IMR-90 (cell line): ENCODE data around the gene RANBP9. TPM values are rescaled to one million over a fixed set of nuclear protein-coding genes. Genes with fewer than 3 reads are reported as not detected.

ENCODE experiments used
- ATAC-seq: fragments of 200-7000 bp; cut with Tn5 transposase; 2 replicates; pipeline ENCODE4 v1.9.1; 2020; ENCODE audit warnings: low read depth, mild to moderate bottlenecking, moderate library complexity
- BruUV-seq: library from RNA; stranded (reverse); fragments of 400-500 nt; replicated peaks from 2 replicates; lab custom pipeline; 2021; lab: Mats Ljungman, UMichigan
- CTCF ChIA-PET: fragments of 300-600 bp; formaldehyde crosslinking; extraction: SDS; loops from one replicate; lab custom pipeline; 2021; ENCODE audit warnings: antibody characterized with exemption; lab: Yijun Ruan, JAX
- POLR2A ChIA-PET: fragments of 300-600 bp; sonication (Branson Sonifier 250); formaldehyde crosslinking; loops from one replicate; lab custom pipeline; 2022; ENCODE audit warnings: antibody characterized with exemption; ENCODE audit not compliant: unreplicated experiment; lab: Charles Lee
- DNase-seq: peaks from one replicate; pipeline ENCODE4 v3.0.0; 2013
- H2AFZ ChIP-seq: replicated peaks from 2 replicates; pipeline ENCODE3; 2013; ENCODE audit warnings: low read length, mild to moderate bottlenecking; ENCODE audit not compliant: poor library complexity
- H2AK5ac ChIP-seq: 2 replicates; pipeline ENCODE4 v1.6.1; 2013; ENCODE audit warnings: low read depth, low read length, inconsistent platforms
- H2AK9ac ChIP-seq: replicated peaks from 2 replicates; pipeline ENCODE3; 2013; ENCODE audit warnings: mild to moderate bottlenecking, low read depth, low read length, moderate library complexity; ENCODE audit not compliant: poor library complexity
- H2BK120ac ChIP-seq: 2 replicates; pipeline ENCODE4 v1.6.1; 2013; ENCODE audit warnings: low read depth, low read length, inconsistent platforms
- H2BK15ac ChIP-seq: 3 replicates; pipeline ENCODE4 v1.6.1; 2013; ENCODE audit warnings: low read depth, low read length, inconsistent platforms
- H2BK20ac ChIP-seq: 2 replicates; pipeline ENCODE4 v1.6.1; 2013; ENCODE audit warnings: low read depth, mild to moderate bottlenecking, inconsistent platforms, low read length, moderate library complexity
- H2BK5ac ChIP-seq: 2 replicates; pipeline ENCODE4 v1.6.1; 2013; ENCODE audit warnings: mild to moderate bottlenecking, low read depth, low read length, inconsistent platforms; ENCODE audit not compliant: poor library complexity, severe bottlenecking
- H3K14ac ChIP-seq: replicated peaks from 2 replicates; pipeline ENCODE4 v1.6.1; 2013; ENCODE audit warnings: low read depth, low read length, inconsistent platforms
- H3K18ac ChIP-seq: 2 replicates; pipeline ENCODE4 v1.6.1; 2013; ENCODE audit warnings: low read depth, low read length, control low read depth
- H3K23ac ChIP-seq: 2 replicates; pipeline ENCODE4 v1.6.1; 2013; ENCODE audit warnings: low read depth, low read length, inconsistent platforms
- H3K27ac ChIP-seq: 2 replicates; pipeline ENCODE4 v1.5.1; 2013; ENCODE audit warnings: mild to moderate bottlenecking, control low read depth, low read length; ENCODE audit not compliant: insufficient read depth
- H3K27me3 ChIP-seq: 2 replicates; pipeline ENCODE4 v1.6.1; 2013; ENCODE audit warnings: low read length; ENCODE audit not compliant: control insufficient read depth, insufficient read depth
- H3K36me3 ChIP-seq: 2 replicates; pipeline ENCODE4 v1.6.1; 2013; ENCODE audit warnings: low read length, mixed read lengths; ENCODE audit not compliant: control insufficient read depth, insufficient read depth
- H3K4ac ChIP-seq: 2 replicates; pipeline ENCODE4 v1.6.1; 2013; ENCODE audit warnings: low read depth, low read length, inconsistent platforms
- H3K4me1 ChIP-seq: 2 replicates; pipeline ENCODE4 v1.6.1; 2013; ENCODE audit warnings: low read length, mixed read lengths; ENCODE audit not compliant: control insufficient read depth, insufficient read depth
- H3K4me2 ChIP-seq: 2 replicates; pipeline ENCODE4 v1.6.1; 2013; ENCODE audit warnings: low read depth, mild to moderate bottlenecking, control low read depth, low read length, moderate library complexity
- H3K4me3 ChIP-seq: 2 replicates; pipeline ENCODE4 v1.5.1; 2013; ENCODE audit warnings: low read depth, mild to moderate bottlenecking, control low read depth, low read length, moderate library complexity; ENCODE audit not compliant: insufficient read depth
- H3K56ac ChIP-seq: 2 replicates; pipeline ENCODE4 v1.6.1; 2013; ENCODE audit warnings: low read length, inconsistent platforms; ENCODE audit not compliant: insufficient read depth; ENCODE audit errors: extremely low read depth
- H3K79me1 ChIP-seq, 2 experiments: 2 replicates each; pipeline ENCODE4 v1.6.1; 2013; ENCODE audit warnings: low read length in 2 of 2, inconsistent platforms in 1 of 2, low read depth in 1 of 2
- H3K9ac ChIP-seq: 2 replicates; pipeline ENCODE4 v1.6.1; 2013; ENCODE audit warnings: low read depth, low read length, control low read depth
- H3K9me1 ChIP-seq: 2 replicates; pipeline ENCODE4 v1.6.1; 2013; ENCODE audit warnings: low read length, inconsistent platforms; ENCODE audit not compliant: insufficient read depth
- H3K9me3 ChIP-seq: 2 replicates; pipeline ENCODE4 v1.6.1; 2013; ENCODE audit warnings: low read length; ENCODE audit not compliant: control insufficient read depth, insufficient read depth
- H4K20me1 ChIP-seq: 2 replicates; pipeline ENCODE4 v1.6.1; 2013; ENCODE audit warnings: low read length, inconsistent platforms; ENCODE audit not compliant: insufficient read depth
- H4K5ac ChIP-seq: 2 replicates; pipeline ENCODE4 v1.6.1; 2013; ENCODE audit warnings: mild to moderate bottlenecking, low read depth, low read length, control low read depth
- H4K8ac ChIP-seq, 2 experiments: 2 replicates each; pipeline ENCODE4 v1.6.1; 2013; ENCODE audit warnings: low read depth in 2 of 2, low read length in 2 of 2, control low read depth in 1 of 2, inconsistent platforms in 1 of 2
- H4K91ac ChIP-seq: 2 replicates; pipeline ENCODE4 v1.6.1; 2013; ENCODE audit warnings: low read depth, low read length, inconsistent platforms; ENCODE audit not compliant: insufficient read depth
- BHLHE40 ChIP-seq: fragments of 150-350 bp; IDR thresholded peaks from 2 replicates; pipeline ENCODE4 v1.6.1; 2016; ENCODE audit warnings: mild to moderate bottlenecking, low read depth, low read length
- CEBPB ChIP-seq: IDR thresholded peaks from 2 replicates; pipeline ENCODE4 v1.6.1; 2012; ENCODE audit warnings: low read depth, low read length, improper control_type of control experiment
- CHD1 ChIP-seq: IDR thresholded peaks from 2 replicates; pipeline ENCODE4 v1.6.1; 2012; ENCODE audit warnings: low read depth, low read length, improper control_type of control experiment
- MAFK ChIP-seq: IDR thresholded peaks from 2 replicates; pipeline ENCODE4 v1.6.1; 2012; ENCODE audit warnings: low read depth, low read length, improper control_type of control experiment
- MAZ ChIP-seq: IDR thresholded peaks from 2 replicates; pipeline ENCODE4 v1.6.1; 2012; ENCODE audit warnings: low read depth, mild to moderate bottlenecking, low read length, improper control_type of control experiment, moderate library complexity, borderline replicate concordance
- POLR2A ChIP-seq: IDR thresholded peaks from 2 replicates; pipeline ENCODE4 v1.6.1; 2012; ENCODE audit warnings: mild to moderate bottlenecking, low read depth, low read length
- RAD21 ChIP-seq: IDR thresholded peaks from 2 replicates; pipeline ENCODE4 v1.6.1; 2012; ENCODE audit warnings: low read length, improper control_type of control experiment
- RFX5 ChIP-seq: IDR thresholded peaks from 2 replicates; pipeline ENCODE4 v1.8.0; 2012; ENCODE audit warnings: low read depth, mild to moderate bottlenecking, low read length, moderate library complexity
- SMC3 ChIP-seq: fragments of 150-350 bp; IDR thresholded peaks from 2 replicates; pipeline ENCODE4 v1.6.1; 2016; ENCODE audit warnings: low read depth, mild to moderate bottlenecking, antibody characterized with exemption, low read length, moderate library complexity
- USF2 ChIP-seq: fragments of 150-350 bp; IDR thresholded peaks from 2 replicates; pipeline ENCODE4 v1.6.1; 2017; ENCODE audit warnings: mild to moderate bottlenecking, antibody characterized with exemption, low read length, low read depth
- whole genome bisulfite sequencing, 2 experiments: methylation state at CpG; one replicate each; pipeline versions ENCODE4 v1.1.5 to v1.1.7; 2013; ENCODE audit warnings: missing lambda C conversion rate in 2 of 2; ENCODE audit not compliant: insufficient read length in 1 of 2; ENCODE audit errors: extremely low coverage in 2 of 2; 5-methylcytosine and 5-hydroxymethylcytosine counted together
- dilution Hi-C: fragments of 300-500 bp; cut with HindIII; formaldehyde crosslinking; loops from one replicate; pipeline ENCODE4 v1.14.3; 2018; ENCODE audit warnings: low sequenced_read_pairs; ENCODE audit not compliant: unreplicated experiment
- in situ Hi-C: fragments of 300-500 bp; cut with MboI; formaldehyde crosslinking; loops from 3 replicates; pipeline ENCODE4 v1.14.3; 2019; ENCODE audit warnings: low sequenced_read_pairs, inconsistent platforms, mixed read lengths
- intact Hi-C: fragments of 100-400 bp; cut with micrococcal nuclease; formaldehyde crosslinking; loops from 2 replicates; pipeline ENCODE4 v1.10.0; 2022
- polyA plus RNA-seq, 3 experiments: library from polyadenylated mRNA; depleted of rRNA; stranded (reverse); fragments of >200 nt; gene quantifications; 2 replicates each; pipeline ENCODE4 v1.2.3, GENCODE V29; 2012; ENCODE audit warnings: low replicate concordance in 1 of 3
- total RNA-seq: library from RNA; depleted of rRNA; stranded (reverse); fragments of >200 nt; gene quantifications from 2 replicates; pipeline ENCODE4 v1.2.3, GENCODE V29; 2012
- TF ChIP-seq, protein P1 (sequence below): fragments of 150-350 bp; IDR thresholded peaks from 2 replicates; pipeline ENCODE4 v1.6.1; 2016; ENCODE audit warnings: low read depth, mild to moderate bottlenecking, low read length, moderate library complexity, borderline replicate concordance
- TF ChIP-seq, protein P2 (sequence below): conservative IDR thresholded peaks from 2 replicates; pipeline ENCODE4 v1.5.1; 2012; ENCODE audit warnings: mild to moderate bottlenecking, low read depth, low read length, improper control_type of control experiment

The RANBP9 gene
- total and polyA plus RNA-seq, 2 of the 4 experiments (the other 2 are of a cell fraction): 17.7 to 27.8 TPM

- in situ Hi-C loops (no loop called here), dilution Hi-C loops (no loop called here), intact Hi-C loops (loop anchor here (1.0 to 2.0 kb wide), 3 partner anchors 39 to 239 kb away; partner anchors contain the start of genes GFOD1 and NOL7)
- H3K9ac ChIP-seq: no peak overlapping the region
- H3K4me2 ChIP-seq: peak overlapping the region; percentile 61
- DNase-seq (no peak), ATAC-seq (no peak)
- H2AFZ ChIP-seq: peak overlapping the region; percentile 95
- no peak overlapping the region for H2AK5ac ChIP-seq
- H2BK15ac ChIP-seq: no peak overlapping the region
- H2BK20ac ChIP-seq: no peak overlapping the region
- H2BK5ac ChIP-seq: no peak overlapping the region
- peaks cover 7 to 13% of the 10 kb centered on the region in 2 experiments for H3K79me1 ChIP-seq
- no peak overlapping the region for H3K23ac ChIP-seq
- H3K4me1 ChIP-seq: no peaks in the 10 kb centered on the region; the same call in 1 of the 2 replicates
- TF ChIP-seq RAD21 (no peak; the same call in none of the 2 replicates), USF2 (no peak), CHD1 (no peak), BHLHE40 (no peak), SMC3 (0 out of 2 replicates have a peak, but pooled peaks have one; percentile 22), RFX5 (no peak), MAZ (no peak), MAFK (no peak), POLR2A (no peak), CEBPB (no peak)
- TF ChIP-seq, protein P1, sequence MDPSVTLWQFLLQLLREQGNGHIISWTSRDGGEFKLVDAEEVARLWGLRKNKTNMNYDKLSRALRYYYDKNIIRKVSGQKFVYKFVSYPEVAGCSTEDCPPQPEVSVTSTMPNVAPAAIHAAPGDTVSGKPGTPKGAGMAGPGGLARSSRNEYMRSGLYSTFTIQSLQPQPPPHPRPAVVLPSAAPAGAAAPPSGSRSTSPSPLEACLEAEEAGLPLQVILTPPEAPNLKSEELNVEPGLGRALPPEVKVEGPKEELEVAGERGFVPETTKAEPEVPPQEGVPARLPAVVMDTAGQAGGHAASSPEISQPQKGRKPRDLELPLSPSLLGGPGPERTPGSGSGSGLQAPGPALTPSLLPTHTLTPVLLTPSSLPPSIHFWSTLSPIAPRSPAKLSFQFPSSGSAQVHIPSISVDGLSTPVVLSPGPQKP: no peak
- TF ChIP-seq, protein P2, sequence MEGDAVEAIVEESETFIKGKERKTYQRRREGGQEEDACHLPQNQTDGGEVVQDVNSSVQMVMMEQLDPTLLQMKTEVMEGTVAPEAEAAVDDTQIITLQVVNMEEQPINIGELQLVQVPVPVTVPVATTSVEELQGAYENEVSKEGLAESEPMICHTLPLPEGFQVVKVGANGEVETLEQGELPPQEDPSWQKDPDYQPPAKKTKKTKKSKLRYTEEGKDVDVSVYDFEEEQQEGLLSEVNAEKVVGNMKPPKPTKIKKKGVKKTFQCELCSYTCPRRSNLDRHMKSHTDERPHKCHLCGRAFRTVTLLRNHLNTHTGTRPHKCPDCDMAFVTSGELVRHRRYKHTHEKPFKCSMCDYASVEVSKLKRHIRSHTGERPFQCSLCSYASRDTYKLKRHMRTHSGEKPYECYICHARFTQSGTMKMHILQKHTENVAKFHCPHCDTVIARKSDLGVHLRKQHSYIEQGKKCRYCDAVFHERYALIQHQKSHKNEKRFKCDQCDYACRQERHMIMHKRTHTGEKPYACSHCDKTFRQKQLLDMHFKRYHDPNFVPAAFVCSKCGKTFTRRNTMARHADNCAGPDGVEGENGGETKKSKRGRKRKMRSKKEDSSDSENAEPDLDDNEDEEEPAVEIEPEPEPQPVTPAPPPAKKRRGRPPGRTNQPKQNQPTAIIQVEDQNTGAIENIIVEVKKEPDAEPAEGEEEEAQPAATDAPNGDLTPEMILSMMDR: peak; percentile 65
- H3K36me3 ChIP-seq: peaks cover 2% of the 10 kb centered on the region; the same call in 1 of the 2 replicates
- peak overlapping the region; percentile 76 for H3K4me3 ChIP-seq
- H4K8ac ChIP-seq: peak overlapping the region; percentile 66 to 84; a peak in 2 of 4 replicates
- no peak overlapping the region for H4K5ac ChIP-seq
- H3K4ac ChIP-seq: no peak overlapping the region
- H3K27me3 ChIP-seq: no peaks in the 10 kb centered on the region
- no TSS peak for BruUV-seq
- H4K20me1 ChIP-seq: no peaks in the 10 kb centered on the region
- ChIA-PET POLR2A (interaction anchor here (0.6 to 1.5 kb wide), 2 partner anchors 12 to 247 kb away, joined by 3 to 5 read pairs; partner anchors contain the start of gene TBC1D7), CTCF (interaction anchor here (0.8 to 1.5 kb wide), 11 partner anchors 12 to 245 kb away, joined by 3 to 6 read pairs (median 4); no protein-coding TSS in a partner anchor)
- no peak overlapping the region for H4K91ac ChIP-seq
- H3K27ac ChIP-seq: no peak overlapping the region
- no peak overlapping the region for H2BK120ac ChIP-seq
- H3K56ac ChIP-seq: no peak overlapping the region
- H2AK9ac ChIP-seq: peak overlapping the region; percentile 92
- no peak overlapping the region for H3K18ac ChIP-seq
- H3K14ac ChIP-seq: no peak overlapping the region
- 0% methylated on average over 1 of the region's 3 CpGs; no CpG with 5 or more reads in 1 of the 2 experiments for WGBS, 2 experiments
- H3K9me3 ChIP-seq: no peaks in the 10 kb centered on the region
- H3K9me1 ChIP-seq: no peaks in the 10 kb centered on the region; the same call in 1 of the 2 replicates
Measured at GRCh38 chr6:13575377-13575775, 136.3 kb downstream of the RANBP9 start.
